Left ventricle myocardium inferior (tissue), 1 donor: ENCODE results near the gene AKAP13. TPM values are rescaled to one million over a fixed set of nuclear protein-coding genes. Genes with fewer than 3 reads are reported as not detected.

ENCODE experiments used
- DNase-seq: peaks from one replicate; pipeline ENCODE4 v3.0.0-alpha.2; 2020
- H3K27ac ChIP-seq: fragments of 200-600 bp; replicated peaks from 2 replicates; pipeline ENCODE4 v1.8.0; 2021
- H3K27me3 ChIP-seq: fragments of 200-600 bp; 2 replicates; pipeline ENCODE4 v1.8.0; 2021; ENCODE audit warnings: low read depth
- H3K36me3 ChIP-seq: fragments of 200-600 bp; 2 replicates; pipeline ENCODE4 v1.8.0; 2021
- H3K4me1 ChIP-seq: fragments of 200-600 bp; 2 replicates; pipeline ENCODE4 v1.8.0; 2021
- H3K4me3 ChIP-seq: fragments of 200-600 bp; 2 replicates; pipeline ENCODE4 v1.8.0; 2021; ENCODE audit warnings: mild to moderate bottlenecking, moderate library complexity
- H3K9me3 ChIP-seq: fragments of 200-600 bp; replicated peaks from 2 replicates; pipeline ENCODE4 v1.8.0; 2021
- intact Hi-C: fragments of 100-400 bp; cut with micrococcal nuclease; formaldehyde crosslinking; loops from one replicate; pipeline ENCODE4 v1.11.0; 2022
- total RNA-seq: library from RNA; stranded (reverse); fragmentation: NEBNext Ultra II Directional; extraction: Animal tissue kit (Norgen Biotek cat#: 25700); gene quantifications from one replicate; pipeline ENCODE4 v1.2.1, GENCODE V29; 2021
- TF ChIP-seq, protein P1 (sequence below): fragments of 200-600 bp; IDR thresholded peaks from 2 replicates; pipeline ENCODE4 v1.8.0; 2021; ENCODE audit warnings: antibody characterized with exemption, mild to moderate bottlenecking, borderline replicate concordance
- donor health status: DM: no; HTN: yes; CAD: no; lungs with severe emphysema.

The AKAP13 gene
- total RNA-seq, 1 donor from 2014 or later: 331 TPM

DNA sequence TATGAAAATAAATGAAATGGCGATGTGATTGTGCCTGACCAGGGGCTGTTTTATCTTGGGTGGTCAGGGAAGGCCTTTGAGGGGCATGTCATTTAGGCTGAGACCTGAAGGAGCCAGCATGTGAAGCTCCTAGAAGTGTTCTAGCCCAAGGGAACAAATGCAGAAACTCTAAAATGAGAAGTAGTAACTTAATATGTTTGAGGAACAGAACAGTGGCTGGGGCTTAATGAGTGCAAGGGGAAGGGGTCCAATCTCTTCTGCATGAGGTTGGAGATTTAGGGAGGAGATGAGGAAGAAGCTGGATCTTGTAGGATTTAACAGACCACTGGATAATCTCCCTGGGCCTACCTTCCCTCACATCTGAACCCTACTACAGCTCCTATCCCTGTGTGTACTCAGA, 110.5 kb downstream of the AKAP13 start:
- Histone ChIP-seq H3K9me3 (no peaks in the 10 kb centered on the region), H3K27me3 (no peaks in the 10 kb centered on the region), H3K4me3 (no peak overlapping the region), H3K36me3 (no peaks in the 10 kb centered on the region), H3K27ac (peak overlapping the region; percentile 11), H3K4me1 (peaks cover 91% of the 10 kb centered on the region)
- DNase-seq: no peak
- intact Hi-C loops: loop anchor here (10.0 kb wide), 2 partner anchors 94 to 204 kb away; no protein-coding TSS in a partner anchor
- TF ChIP-seq, protein P1, sequence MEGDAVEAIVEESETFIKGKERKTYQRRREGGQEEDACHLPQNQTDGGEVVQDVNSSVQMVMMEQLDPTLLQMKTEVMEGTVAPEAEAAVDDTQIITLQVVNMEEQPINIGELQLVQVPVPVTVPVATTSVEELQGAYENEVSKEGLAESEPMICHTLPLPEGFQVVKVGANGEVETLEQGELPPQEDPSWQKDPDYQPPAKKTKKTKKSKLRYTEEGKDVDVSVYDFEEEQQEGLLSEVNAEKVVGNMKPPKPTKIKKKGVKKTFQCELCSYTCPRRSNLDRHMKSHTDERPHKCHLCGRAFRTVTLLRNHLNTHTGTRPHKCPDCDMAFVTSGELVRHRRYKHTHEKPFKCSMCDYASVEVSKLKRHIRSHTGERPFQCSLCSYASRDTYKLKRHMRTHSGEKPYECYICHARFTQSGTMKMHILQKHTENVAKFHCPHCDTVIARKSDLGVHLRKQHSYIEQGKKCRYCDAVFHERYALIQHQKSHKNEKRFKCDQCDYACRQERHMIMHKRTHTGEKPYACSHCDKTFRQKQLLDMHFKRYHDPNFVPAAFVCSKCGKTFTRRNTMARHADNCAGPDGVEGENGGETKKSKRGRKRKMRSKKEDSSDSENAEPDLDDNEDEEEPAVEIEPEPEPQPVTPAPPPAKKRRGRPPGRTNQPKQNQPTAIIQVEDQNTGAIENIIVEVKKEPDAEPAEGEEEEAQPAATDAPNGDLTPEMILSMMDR: no peak

DNA sequence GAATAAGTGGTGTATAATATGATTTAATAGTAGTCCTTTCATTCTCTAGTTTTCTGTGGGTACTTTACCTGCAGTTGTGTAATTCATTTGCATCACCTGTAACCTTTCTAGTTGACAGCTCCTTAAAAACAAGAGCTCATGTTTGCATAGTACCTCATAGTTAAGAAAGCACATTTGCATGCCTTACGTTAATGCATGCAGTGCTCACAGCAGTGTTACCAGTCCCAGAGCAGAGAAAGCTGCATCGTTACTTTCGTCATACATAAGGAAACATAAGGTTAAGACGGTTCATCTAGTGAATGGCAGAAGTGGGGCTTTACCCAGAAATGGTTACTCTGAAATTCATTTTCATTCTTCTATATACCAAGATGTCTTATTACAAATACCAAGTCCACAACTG, 111.3 kb downstream of the AKAP13 start:
- intact Hi-C loops: loop anchor here (10.0 kb wide), 2 partner anchors 93 to 203 kb away; no protein-coding TSS in a partner anchor
- no peak overlapping the region for H3K4me3 ChIP-seq
- H3K36me3 ChIP-seq: no peaks in the 10 kb centered on the region
- H3K4me1 ChIP-seq: peaks cover 93% of the 10 kb centered on the region
- H3K9me3 ChIP-seq: no peaks in the 10 kb centered on the region
- TF ChIP-seq, protein P1: no peak
- no peak for DNase-seq
- no peaks in the 10 kb centered on the region for H3K27me3 ChIP-seq
- H3K27ac ChIP-seq: no peak overlapping the region

DNA sequence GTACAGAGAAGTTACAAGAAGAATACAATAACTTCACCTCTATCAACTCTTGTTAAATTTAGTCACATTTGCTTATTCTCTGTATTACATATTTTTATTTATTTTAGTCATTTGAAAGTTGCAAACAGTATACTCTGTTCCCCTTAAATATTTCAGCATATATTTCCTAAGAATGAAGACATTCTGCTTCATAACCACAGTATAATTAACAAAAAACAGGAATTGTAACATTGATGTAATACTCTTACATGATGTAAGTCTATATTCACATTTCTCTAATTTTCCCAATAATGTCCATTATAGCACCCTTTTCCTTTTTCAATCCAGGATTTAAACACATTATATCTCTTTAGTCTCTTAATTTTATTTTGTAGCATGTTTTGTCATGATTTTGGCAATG, 112.0 kb downstream of the AKAP13 start:
- no peaks in the 10 kb centered on the region for H3K36me3 ChIP-seq
- H3K27me3 ChIP-seq: no peaks in the 10 kb centered on the region
- peak overlapping the region; percentile 80 for H3K27ac ChIP-seq
- TF ChIP-seq, protein P1: no peak
- H3K4me1 ChIP-seq: peaks cover 99% of the 10 kb centered on the region
- no peak for DNase-seq
- no peaks in the 10 kb centered on the region for H3K9me3 ChIP-seq
- intact Hi-C loops: loop anchor here (10.0 kb wide), 2 partner anchors 92 to 202 kb away; no protein-coding TSS in a partner anchor
- H3K4me3 ChIP-seq: no peak overlapping the region

DNA sequence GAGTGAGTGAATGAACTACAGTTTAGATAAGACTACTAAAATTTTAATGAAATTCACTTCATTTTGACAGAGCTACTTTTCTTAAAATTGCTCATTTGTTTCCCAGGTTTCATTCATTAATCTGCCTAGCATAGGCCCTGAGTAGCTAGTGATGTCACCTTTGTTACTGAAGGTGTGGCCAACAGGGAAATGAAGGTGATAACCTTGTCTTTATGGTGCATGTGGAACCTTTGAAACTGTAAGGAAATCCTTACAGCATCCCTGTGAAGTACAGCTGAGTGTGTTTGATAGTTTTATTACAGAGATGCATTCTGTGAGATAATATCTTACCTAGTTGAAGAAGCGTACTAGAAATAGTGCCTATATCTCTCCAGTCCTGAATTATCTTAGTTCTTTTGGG, 112.9 kb downstream of the AKAP13 start:
- no peaks in the 10 kb centered on the region for H3K36me3 ChIP-seq
- H3K4me3 ChIP-seq: no peak overlapping the region
- no peak for DNase-seq
- H3K27ac ChIP-seq: peak overlapping the region; percentile 80
- intact Hi-C loops: loop anchor here (10.0 kb wide), 2 partner anchors 92 to 202 kb away; no protein-coding TSS in a partner anchor
- no peaks in the 10 kb centered on the region for H3K27me3 ChIP-seq
- TF ChIP-seq, protein P1: no peak
- peaks cover 99% of the 10 kb centered on the region for H3K4me1 ChIP-seq
- no peaks in the 10 kb centered on the region for H3K9me3 ChIP-seq

DNA sequence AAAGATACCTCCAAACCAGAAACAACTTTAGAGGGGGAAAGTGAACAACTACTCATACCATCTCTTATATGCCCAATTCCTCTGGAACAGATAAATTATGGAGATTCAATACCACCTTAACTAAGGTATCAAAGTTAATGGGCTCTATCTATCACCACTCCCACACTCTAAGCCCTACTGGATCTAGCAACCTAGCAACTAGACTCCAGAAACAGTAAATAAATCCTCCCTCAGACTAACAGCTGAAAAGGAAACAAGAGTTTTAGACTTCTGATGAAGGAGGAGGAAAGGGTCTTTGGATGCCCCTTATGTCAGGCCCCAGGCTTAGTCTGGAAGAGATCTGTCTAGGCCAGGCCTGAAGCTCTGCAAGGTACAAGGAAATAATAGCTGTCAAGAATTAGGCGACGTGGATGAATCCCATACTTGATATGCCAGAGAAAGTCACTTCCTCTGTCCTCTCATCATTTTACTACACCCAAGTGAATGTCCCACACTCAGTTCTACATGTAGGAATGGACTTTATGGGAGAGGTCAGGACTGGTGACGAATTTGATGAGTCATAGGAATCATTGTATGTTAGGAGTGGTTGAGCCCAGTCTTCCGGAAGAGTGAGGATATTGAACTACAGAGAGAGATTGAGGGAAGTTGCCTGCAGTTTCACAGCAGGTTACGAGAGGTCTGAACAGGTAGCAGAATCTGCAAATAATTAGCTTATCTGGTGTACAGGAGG, 113.8 kb downstream of the AKAP13 start:
- no peak for DNase-seq
- no peaks in the 10 kb centered on the region for H3K9me3 ChIP-seq
- TF ChIP-seq, protein P1: no peak
- intact Hi-C loops: loop anchor here (10.0 kb wide), 2 partner anchors 91 to 201 kb away; no protein-coding TSS in a partner anchor
- no peak overlapping the region for H3K4me3 ChIP-seq
- no peaks in the 10 kb centered on the region for H3K27me3 ChIP-seq
- no peaks in the 10 kb centered on the region for H3K36me3 ChIP-seq
- peaks cover 99% of the 10 kb centered on the region for H3K4me1 ChIP-seq
- H3K27ac ChIP-seq: peak overlapping the region; percentile 80
